GM18519 (cell line): ENCODE results near the gene COPG1.

Experiments
- ATAC-seq: cut with Tn5 transposase; IDR thresholded peaks from one replicate; pipeline ENCODE4 v1.9.1; 2021; ENCODE audit warnings: mild to moderate bottlenecking, moderate library complexity; ENCODE audit not compliant: unreplicated experiment, low FRiP score

The COPG1 gene

DNA sequence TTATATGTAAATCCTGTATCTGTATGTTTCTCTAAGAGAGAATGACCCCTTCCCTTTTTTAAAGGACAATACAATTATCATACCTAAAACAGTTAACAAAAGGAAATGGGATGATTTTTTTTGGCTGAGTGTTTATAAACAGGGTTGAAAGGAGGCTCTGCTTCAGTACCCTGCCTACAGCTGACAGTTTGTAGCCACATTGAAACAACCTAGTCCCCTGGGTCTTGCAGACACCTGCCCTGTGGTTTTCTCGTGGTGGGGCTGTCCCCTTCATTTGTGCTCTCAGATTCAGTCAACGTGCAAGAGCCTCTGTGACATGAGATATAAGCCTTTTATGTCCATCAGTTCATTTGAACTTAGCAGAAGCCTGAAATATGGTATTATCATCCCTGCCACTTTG is 27.0 kb downstream of the COPG1 start:
- ATAC-seq: peak; percentile 78

DNA sequence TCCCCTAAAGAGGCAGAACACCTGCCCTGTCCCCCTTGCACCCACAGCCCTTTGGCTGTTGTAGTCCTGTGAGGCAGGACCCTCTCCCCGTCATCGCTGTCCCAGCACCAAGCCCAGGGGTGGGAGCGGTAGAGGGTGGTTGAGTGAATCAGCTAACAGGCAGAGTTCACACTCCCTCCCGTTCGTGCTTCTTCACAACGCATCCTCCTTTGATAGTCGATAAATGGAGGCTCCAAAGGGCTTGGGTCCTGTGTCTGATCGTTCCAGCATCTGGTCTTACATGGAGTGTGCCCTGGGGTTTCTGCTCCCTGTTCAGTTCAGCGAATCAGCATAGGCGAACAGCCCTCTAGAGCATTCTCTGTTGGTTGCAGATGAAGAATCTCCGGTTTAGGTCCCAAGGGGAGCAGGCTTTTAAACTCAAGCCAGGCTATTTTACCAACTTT is 28.4 kb downstream of the COPG1 start:
- no peak for ATAC-seq

DNA sequence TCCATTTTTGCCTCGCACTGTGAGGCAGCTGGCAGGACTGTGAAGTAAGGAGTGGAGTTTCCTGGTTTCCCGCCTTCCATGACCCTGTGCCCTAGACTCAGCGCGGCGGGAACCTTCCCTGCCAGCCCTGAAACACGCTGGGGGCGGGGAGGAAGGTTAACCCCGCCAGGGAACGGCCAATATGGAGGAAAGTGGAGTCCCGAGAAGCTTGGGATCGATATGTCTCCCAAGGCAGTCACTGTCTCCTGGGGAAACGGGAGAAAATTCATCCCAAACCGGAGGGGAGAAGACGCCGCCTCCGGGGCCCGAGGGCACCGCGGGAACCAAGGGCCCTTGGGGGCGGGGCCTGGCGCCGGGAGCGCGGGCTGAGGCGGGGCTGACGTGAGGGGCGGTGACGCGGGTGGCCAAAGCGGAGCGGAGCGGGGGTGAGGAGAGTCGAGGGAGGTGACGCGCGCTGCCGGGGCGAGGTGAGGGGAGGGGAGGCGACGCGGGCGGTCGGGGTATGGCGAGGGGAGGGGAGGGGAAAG is 29.1 kb downstream of the COPG1 start, which contains the start of gene HMCES:
Gene HMCES (plus strand): TSS at position 432 of the 527 bp plus-strand sequence. CDS start 863 bp downstream, outside the sequence.
- no peak for ATAC-seq

GRCh38 chr3:129278966-129279906 is 29.8 kb downstream of the COPG1 start:
- ATAC-seq: no peak

GRCh38 chr3:129280183-129280582 is 30.8 kb downstream of the COPG1 start:
- ATAC-seq: no peak

- no peak for ATAC-seq
Observed at GRCh38 chr3:129281726-129282125, 32.3 kb downstream of the COPG1 start.

- ATAC-seq: peak; percentile 71
Observed at GRCh38 chr3:129282727-129283327, 33.4 kb downstream of the COPG1 start.

DNA sequence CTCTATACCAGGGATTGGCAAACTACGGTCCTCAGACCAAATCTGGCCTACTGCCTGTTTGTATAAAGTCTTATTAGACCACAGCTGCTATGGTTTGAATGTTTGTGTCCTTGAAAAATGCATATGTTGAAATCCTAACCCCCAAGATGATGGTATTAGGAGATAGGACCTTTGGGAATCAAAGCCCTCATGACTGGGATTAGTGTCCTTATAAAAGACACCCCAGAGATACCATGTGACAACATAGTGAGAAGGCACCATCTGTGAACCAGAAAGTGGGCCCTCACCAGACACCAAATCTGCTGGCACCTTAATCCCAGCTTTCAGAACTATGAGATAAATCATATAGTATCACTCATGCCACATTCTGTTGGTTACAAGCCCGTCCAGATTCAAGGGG is 36.7 kb downstream of the COPG1 start:
- ATAC-seq: no peak

- ATAC-seq: no peak
Observed at GRCh38 chr3:129288446-129288845, 39.0 kb downstream of the COPG1 start.

GRCh38 chr3:129289201-129289921 is 40.0 kb downstream of the COPG1 start:
- no peak for ATAC-seq

DNA sequence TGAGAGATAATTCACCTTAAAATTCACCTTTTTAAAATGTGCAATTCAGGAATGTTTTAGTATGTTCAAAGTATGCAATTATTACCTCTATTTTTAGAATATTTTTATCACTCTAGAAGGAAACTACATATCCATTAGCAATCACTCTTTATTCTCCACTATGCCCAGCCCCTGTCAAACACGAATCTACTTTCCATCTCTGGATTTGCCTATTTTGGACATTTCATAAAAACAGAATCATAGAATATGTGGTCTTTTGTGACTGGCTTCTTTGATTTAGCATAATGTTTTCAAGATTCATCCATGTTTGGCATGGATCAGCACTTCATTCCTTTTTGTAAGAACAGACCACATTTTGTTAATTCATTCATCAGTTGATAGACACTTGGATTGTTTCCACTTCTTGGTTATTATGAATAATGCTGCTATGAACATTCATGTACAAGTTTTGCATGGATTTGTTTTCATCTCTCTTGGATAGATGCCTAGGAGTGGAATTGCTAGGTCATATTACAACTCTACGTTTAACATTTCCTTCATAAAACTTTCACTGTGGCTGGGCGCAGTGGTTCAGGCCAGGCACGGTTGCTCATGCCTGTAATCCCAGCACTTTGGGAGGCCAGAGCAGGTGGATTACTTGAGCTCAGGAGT is 42.0 kb downstream of the COPG1 start:
- no peak for ATAC-seq

- no peak for ATAC-seq
Observed at GRCh38 chr3:129295286-129295685, 45.9 kb downstream of the COPG1 start.

DNA sequence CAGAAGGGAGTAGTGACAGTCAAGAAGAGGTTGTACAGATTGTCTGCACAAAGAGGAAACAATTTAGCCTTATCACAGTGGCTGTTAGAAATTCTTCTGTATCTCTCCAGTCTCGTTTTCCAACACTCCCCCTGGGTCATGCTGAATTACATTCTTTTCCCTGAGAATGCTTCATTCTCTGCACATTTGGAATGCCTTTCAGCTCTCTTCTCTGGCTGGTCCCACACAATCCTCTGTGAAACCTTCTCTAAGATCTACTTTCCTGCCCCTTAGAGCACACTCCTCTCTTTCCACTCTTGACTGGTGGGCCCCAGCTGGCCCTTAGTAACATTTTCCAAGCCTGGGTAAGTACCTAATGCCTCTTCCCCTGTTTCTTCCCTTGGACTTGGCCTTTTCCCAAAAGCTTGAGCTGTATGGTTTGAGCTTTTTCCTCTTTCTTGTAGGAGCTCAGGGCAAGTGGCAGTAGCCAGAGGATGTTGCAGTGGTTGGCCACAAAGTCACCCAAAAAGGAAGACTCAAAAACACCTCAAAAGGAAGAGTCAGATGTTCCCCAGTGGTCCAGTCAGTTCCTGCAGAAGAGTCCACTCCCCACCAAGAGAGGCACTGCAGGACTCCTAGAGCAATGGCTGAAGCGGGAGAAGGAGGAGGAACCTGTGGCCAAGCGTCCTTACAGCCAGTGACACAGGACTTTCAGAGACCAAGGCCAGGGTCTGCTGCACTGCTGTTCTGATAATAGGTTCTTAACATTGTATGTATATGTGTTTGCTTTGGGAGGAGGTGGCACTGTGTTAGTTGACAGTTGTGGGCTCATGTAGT is 54.9 kb downstream of the COPG1 start:
- no peak for ATAC-seq

GRCh38 chr3:129304962-129305222 is 55.5 kb downstream of the COPG1 start:
- ATAC-seq: no peak

GRCh38 chr3:129305592-129306091 is 56.2 kb downstream of the COPG1 start:
- no peak for ATAC-seq

DNA sequence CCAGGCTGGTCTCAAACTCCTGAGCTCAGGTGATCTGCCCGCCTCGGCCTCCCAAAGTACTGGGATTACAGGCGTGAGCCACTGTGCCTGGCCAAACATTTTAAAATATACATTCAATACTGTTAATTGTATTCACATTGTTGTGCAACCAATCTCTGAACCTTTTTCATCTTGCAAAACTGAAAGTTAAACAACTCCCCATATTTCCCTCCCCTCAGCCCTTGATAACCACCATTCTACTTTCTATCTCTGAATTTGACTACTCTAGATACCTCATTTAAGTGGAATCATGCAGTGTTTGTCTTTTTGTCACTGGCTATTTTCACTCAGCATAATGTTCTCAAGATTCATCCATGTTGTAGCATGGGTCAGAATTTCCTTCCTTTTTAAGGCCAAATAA is 59.2 kb downstream of the COPG1 start:
- no peak for ATAC-seq

- no peak for ATAC-seq
Observed at GRCh38 chr3:129310111-129311011, 61.0 kb downstream of the COPG1 start.

GRCh38 chr3:129311054-129311902 is 61.9 kb downstream of the COPG1 start:
- ATAC-seq: no peak
